ENCODE results near the gene MRPS22. TPM values are rescaled to one million over a fixed set of nuclear protein-coding genes. Genes with fewer than 3 reads are reported as not detected.

Gene MRPS22
- total and polyA plus RNA-seq, 9 of the 15 experiments (the other 6 are each of a cell fraction or from before 2014, with no cell fraction given), result 148 to 397 (median 229) TPM

- TF ChIP-seq NR0B1 (IDR thresholded peaks at IDR 0.05; ENCODE audit: partially characterized antibody) (no peak), MYBL2 (IDR thresholded peaks at IDR 0.05; ENCODE audit: low read depth) (no peak), MYBL2 (CRISPR knock-in tag; IDR thresholded peaks at IDR 0.05; ENCODE audit: borderline replicate concordance) (no peak), ZNF274 (IDR thresholded peaks at IDR 0.05; ENCODE audit: borderline replicate concordance, low read depth, low read length) (no peak), ATF7 (IDR thresholded peaks at IDR 0.05) (peak; percentile 60), ZFP1 (CRISPR knock-in tag; IDR thresholded peaks at IDR 0.05) (no peak), NRF1 (conservative IDR thresholded peaks at IDR 0.05 in 1 of 2, IDR thresholded peaks at IDR 0.05 in 1 of 2) (no peak), MAFK (IDR thresholded peaks at IDR 0.05; ENCODE audit: low read length) (no peak), SLC30A9 (CRISPR knock-in tag; IDR thresholded peaks at IDR 0.05) (no peak), EP300 (IDR thresholded peaks at IDR 0.05; ENCODE audit: low read length) (peak; percentile 25; the same call in 1 of the 2 replicates), PTTG1 (tag; IDR thresholded peaks at IDR 0.05; ENCODE audit: low read depth) (no peak), SNAPC5 (CRISPR knock-in tag; IDR thresholded peaks at IDR 0.05) (no peak), AFF1 (IDR thresholded peaks at IDR 0.05; ENCODE audit: low read depth in 1 of 2, partially characterized antibody in 2 of 2) (no peak), LARP7 (IDR thresholded peaks at IDR 0.05) (no peak), NFRKB (IDR thresholded peaks at IDR 0.05; ENCODE audit: low read depth) (no peak), STAT5A (IDR thresholded peaks at IDR 0.05; ENCODE audit: borderline replicate concordance, low read length) (no peak), TSHZ1 (CRISPR knock-in tag; IDR thresholded peaks at IDR 0.05) (no peak)
These were observed 14.4 kb upstream of the MRPS22 start (continued) for GRCh38 chr3:139329364-139329850.
